Activated naive CD4-positive, alpha-beta T cell treated with anti-CD3 and anti-CD28 coated beads, Interleukin-2, amount 50 U/mL, for 72 hours (primary cell): ENCODE data around the gene LEO1. TPM values are rescaled to one million over a fixed set of nuclear protein-coding genes. Genes with fewer than 3 reads are reported as not detected.
A peak's percentile ranks its signal among the peaks of the same experiment; 100 is the strongest.

ENCODE experiments used
- ATAC-seq, 2 donors: fragments of 150-1000 bp; cut with Tn5 transposase; 2 replicates each; pipeline ENCODE4 v1.10.0; 2021; ENCODE audit warnings: mild to moderate bottlenecking in 2 of 2, moderate library complexity in 2 of 2
- DNase-seq, 2 donors: peaks; one replicate each; pipeline ENCODE4 v3.0.0; 2021 to 2022; ENCODE audit warnings: low spot score in 2 of 2
- H3K27ac Mint-ChIP-seq, 2 donors: one replicate each; pipeline ENCODE4 v1.8.0; 2022; ENCODE audit warnings: mild to moderate bottlenecking in 2 of 2, mixed read lengths in 2 of 2
- H3K36me3 Mint-ChIP-seq, 2 donors: one replicate each; pipeline ENCODE4 v1.8.0; 2022; ENCODE audit warnings: mixed read lengths in 2 of 2
- H3K9me3 Mint-ChIP-seq, 2 donors: one replicate each; pipeline ENCODE4 v1.8.0; 2022; ENCODE audit warnings: mixed read lengths in 2 of 2
- total RNA-seq, 2 donors: library from RNA; stranded (reverse); gene quantifications; one replicate each; pipeline ENCODE4 v1.2.3, GENCODE V29; 2022

LEO1 gene
- total RNA-seq, result 10 to 100 TPM; 15.4 to 31.2 TPM

GRCh38 chr15:51971375-51972133, at the start of gene LEO1:
Gene LEO1 (minus strand): TSS chr15:51971778. CDS start chr15:51971745, 33 bp downstream.
- Mint-ChIP-seq H3K9me3 (peaks cover 4 to 8% of the 10 kb centered on the region in 2 donors), H3K36me3 (peaks cover 18 to 30% of the 10 kb centered on the region in 2 donors), H3K27ac (peak within 1 kb of the TSS; percentile 98 to 100)
- DNase-seq, result peak; percentile 85 to 87
- ATAC-seq, result peak; percentile 85 to 92

GRCh38 chr15:52021128-52021671, 49.6 kb upstream of the LEO1 start:
- ATAC-seq (peak; percentile 42 to 61), DNase-seq (peak in 1 of 2 donors; percentile 53)
- no peaks in the 10 kb centered on the region for H3K9me3 Mint-ChIP-seq
- H3K27ac Mint-ChIP-seq, result peak overlapping the region; percentile 97
- H3K36me3 Mint-ChIP-seq, result peaks cover 11 to 14% of the 10 kb centered on the region in 2 donors

DNA sequence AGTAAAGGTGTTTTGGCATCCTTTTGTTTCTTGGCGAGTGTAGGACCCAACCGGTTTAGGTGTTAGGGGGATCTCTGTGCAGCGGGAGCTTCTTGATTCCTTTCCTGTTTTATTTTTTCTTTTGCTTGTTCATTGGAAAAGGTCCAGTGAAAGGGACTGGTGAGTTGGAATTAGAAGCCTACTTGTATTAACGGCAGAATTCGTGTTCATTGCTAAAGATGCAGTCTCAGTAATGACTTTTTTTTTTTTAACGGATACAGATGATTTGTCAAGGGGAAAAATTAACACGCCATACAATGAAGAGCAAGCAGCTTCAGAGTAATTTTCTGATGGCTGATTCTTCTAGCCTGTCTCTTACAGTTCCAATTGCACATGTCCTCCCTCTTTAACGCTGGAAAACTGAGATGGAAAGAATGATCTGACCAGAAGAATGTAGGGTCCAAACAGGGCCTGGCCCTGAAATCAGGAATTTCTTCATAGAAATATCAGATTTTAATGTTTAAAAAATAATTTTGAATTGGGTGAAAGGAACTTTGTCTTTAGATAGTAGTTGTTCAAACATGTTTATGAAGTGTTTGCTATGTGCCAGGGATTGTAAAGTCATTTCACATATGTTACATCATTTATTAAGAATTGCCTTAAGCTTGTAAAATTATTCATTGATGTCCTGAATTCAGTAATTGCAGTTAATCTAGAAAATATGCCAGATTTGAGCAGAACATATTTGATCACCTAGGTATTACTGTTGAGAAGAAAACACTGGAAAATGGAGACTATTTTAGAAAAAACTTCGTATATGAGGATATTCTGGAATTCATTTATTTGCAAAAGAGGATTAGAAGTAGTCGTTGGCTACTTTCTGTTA, 48.9 kb upstream of the LEO1 start:
- Mint-ChIP-seq H3K9me3 (no peaks in the 10 kb centered on the region), H3K36me3 (peaks cover 11 to 14% of the 10 kb centered on the region in 2 donors), H3K27ac (peak overlapping the region; percentile 97)
- DNase-seq, result no peak
- ATAC-seq, result no peak

DNA sequence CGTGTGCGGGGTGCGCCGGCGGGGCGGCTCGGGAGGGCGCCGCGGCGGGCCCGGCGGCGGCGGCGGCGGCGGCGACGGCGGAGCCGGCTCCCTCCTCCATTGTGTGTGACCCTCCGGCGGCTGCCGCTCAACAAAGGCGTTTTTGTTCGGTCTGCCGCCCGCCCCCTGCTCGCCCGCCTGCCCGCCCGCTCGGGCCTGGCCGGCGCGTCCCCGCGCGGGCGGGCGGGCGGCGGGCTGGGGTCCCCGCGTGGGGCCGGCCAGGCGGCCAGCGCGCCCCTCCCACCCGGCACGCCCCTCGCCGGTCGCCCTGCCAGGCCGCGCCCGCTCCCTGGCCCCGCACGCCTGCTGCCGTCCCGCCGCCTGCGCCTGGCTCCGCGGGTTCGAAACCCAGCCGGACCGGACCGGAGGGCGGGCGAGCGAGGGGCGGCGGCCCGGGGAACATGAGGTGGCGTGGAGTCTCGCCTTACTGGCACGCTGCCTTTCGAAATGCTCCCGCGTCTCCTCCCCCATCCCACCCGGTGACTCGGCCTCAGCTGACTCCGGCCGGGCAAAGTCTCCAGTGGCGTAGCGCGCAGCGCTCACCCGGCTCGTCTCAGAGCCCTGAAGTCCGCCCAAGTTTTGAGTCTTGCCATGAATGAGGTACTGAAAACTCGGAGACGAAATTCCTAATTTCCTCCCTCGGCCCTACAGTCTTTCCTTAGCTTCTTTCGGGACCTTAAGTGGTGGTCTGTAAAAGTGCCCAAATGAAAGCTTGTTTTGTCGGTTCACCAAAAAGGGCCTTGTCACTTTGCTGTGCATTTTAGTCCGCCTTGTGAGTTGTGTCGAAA, 48.0 kb upstream of the LEO1 start:
- ATAC-seq (peak; percentile 67 to 75), DNase-seq (peak; percentile 59 to 78)
- peak overlapping the region; percentile 97 to 98 for H3K27ac Mint-ChIP-seq
- H3K9me3 Mint-ChIP-seq, result no peaks in the 10 kb centered on the region
- peaks cover 11 to 14% of the 10 kb centered on the region in 2 donors for H3K36me3 Mint-ChIP-seq

GRCh38 chr15:52018693-52019393, 47.3 kb upstream of the LEO1 start, which contains the start of gene MAPK6:
Gene MAPK6 (plus strand): TSS chr15:52019219. CDS start chr15:52046461, 27,242 bp downstream.
- Mint-ChIP-seq H3K27ac (peak within 1 kb of the TSS; percentile 97 to 98), H3K36me3 (peaks cover 11 to 14% of the 10 kb centered on the region in 2 donors), H3K9me3 (no peaks in the 10 kb centered on the region)
- peak; percentile 83 for ATAC-seq
- DNase-seq, result peak; percentile 93 to 94

DNA sequence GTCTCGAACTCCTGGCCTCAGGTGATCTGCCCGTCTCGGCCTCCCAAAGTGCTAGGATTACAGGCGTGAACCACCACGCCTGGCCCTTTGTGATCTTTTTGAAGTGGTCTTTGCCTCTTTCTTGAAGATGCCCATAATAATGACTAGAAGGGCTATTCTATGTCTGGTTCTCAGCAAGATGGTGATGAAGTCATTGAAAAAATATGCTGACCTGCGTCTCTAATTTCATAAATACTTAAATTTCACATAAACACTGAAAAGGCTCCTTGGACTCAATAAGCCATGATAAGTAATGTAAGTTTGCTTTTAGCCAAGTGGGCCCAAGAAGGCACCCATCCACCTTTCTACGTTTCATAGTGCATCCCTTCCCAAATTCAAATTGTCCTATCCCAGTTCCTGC, 46.7 kb upstream of the LEO1 start:
- H3K9me3 Mint-ChIP-seq, result no peaks in the 10 kb centered on the region
- peaks cover 10 to 14% of the 10 kb centered on the region in 2 donors for H3K36me3 Mint-ChIP-seq
- H3K27ac Mint-ChIP-seq, result peak overlapping the region in 1 of 2 donors; percentile 97
- no peak for ATAC-seq
- no peak for DNase-seq

- Mint-ChIP-seq H3K9me3 (no peaks in the 10 kb centered on the region), H3K36me3 (peaks cover 7 to 14% of the 10 kb centered on the region in 2 donors), H3K27ac (no peak overlapping the region)
- no peak for DNase-seq
- no peak for ATAC-seq
Observed at GRCh38 chr15:52016316-52016715, 44.7 kb upstream of the LEO1 start.

DNA sequence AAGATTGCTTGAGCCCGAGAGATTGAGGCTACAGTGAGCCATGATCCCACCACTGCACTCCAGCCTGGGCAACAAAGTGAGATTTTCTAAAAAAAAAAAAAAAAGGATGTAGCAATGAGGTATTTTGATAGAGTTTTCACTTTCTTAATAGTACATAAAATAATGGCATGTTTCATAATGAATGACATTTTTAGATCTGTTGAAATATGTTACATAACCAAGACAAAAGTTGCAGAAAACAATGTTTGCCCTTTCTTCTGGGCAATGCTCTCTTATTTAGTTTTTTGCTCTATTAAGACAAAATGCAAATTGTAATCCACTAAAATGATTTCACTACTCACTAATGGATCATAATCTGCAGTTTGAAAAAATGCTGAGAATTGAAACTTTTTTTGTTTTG, 43.0 kb upstream of the LEO1 start:
- ATAC-seq, result no peak
- H3K27ac Mint-ChIP-seq, result no peak overlapping the region
- no peak for DNase-seq
- no peaks in the 10 kb centered on the region for H3K9me3 Mint-ChIP-seq
- peaks cover 0 to 6% of the 10 kb centered on the region in 2 donors for H3K36me3 Mint-ChIP-seq

DNA sequence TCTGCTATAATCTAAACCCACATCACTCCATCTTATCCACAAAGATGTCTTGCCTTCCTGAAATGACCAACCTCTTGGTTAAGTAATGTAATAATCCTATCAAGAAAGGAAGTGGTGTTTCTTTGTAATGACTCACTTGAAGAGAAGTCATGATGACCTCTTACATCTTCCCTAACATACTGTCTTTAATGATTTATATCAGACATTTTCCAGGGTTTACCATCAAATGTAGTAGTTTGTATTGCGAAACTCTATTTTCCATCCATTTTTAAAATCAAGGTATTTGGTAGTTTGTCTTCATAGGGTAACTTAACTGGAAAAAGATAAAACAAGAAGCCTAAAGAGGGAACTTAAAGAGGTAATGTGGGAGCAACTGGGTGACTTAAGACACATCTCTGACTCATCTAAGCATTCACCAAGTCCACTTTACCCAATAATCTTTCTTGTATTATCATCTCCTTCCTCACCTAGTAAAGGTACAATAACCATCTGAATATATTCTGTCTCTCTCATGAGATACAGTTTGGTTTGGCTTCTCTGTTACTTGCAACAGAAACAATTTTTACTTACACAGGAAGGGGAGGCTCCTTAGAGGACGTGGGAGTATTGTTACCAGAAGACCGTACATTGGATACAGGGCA, 41.7 kb upstream of the LEO1 start:
- Mint-ChIP-seq H3K9me3 (no peaks in the 10 kb centered on the region), H3K36me3 (no peaks in the 10 kb centered on the region), H3K27ac (peak overlapping the region in 1 of 2 donors; percentile 44)
- ATAC-seq (peak; percentile 77 to 83), DNase-seq (no peak)

DNA sequence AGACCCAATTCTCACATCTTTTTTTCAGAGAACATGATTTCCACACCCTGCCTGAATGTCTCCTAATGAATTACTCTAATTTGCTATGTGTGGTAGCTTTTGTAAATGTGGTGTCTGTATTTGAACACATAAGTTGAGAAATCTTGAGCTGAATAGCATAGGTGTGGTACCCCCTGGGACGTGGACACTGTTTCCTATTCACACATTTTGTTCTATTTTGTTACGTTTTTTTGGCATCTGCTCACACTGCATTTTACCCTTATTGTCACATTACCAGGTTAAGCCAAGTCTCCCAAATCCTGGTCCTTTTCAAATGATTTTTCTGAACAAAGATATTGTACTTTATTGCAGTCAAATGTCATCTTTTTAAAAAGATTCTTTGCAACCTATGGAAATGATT, 40.6 kb upstream of the LEO1 start:
- no peak for ATAC-seq
- Mint-ChIP-seq H3K27ac (no peak overlapping the region), H3K36me3 (no peaks in the 10 kb centered on the region), H3K9me3 (no peaks in the 10 kb centered on the region)
- no peak for DNase-seq

GRCh38 chr15:52011711-52012144, 40.1 kb upstream of the LEO1 start:
- ATAC-seq, result no peak
- DNase-seq, result no peak
- Mint-ChIP-seq H3K27ac (no peak overlapping the region), H3K9me3 (no peaks in the 10 kb centered on the region), H3K36me3 (no peaks in the 10 kb centered on the region)

DNA sequence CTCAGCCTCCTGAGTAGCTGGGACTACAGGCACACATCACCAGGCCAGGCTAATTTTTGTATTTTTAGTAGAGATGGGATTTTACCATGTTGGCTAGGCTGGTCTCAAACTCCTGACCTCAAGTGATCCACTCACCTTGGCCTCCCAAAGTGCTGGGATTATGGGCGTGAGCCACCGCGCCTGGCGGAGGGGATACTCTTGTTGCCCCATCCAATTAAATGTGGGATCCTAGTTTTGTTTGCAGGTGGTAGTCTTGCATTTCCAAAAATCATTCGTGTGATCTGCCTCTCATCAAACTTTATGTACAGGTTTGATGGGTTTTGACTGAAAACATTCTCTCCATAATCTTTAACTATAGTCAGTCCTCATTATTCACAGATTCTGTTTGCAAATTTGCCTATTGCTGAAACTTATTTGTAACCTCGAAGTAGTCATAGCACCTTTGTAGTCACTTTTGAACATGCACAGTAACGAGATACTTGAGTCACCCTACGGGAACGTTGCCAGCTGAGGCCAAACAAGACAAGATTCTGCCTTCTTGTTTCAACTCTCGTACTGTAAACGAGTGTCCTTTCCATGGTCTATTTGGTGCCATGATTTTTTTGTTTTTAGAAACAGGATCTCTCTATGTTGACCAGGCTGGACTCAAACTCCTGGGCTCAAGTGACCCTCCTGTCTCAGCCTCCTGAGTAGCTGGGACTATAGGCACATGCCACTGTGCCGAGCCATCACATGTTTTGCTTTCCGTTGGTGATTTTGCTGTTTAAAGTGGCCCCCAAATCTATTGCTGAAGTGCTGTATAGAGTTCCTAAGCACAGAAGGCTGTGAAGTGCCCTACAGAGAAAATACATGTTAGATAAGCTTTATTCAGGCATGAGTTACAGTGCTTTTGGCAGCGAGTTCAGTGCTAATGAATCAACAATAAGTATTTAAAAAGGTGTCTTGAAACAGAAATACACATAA, 39.3 kb upstream of the LEO1 start:
- Mint-ChIP-seq H3K36me3 (no peaks in the 10 kb centered on the region), H3K27ac (peak overlapping the region; percentile 3 to 53), H3K9me3 (no peaks in the 10 kb centered on the region)
- ATAC-seq (peak; percentile 32 to 47), DNase-seq (peak in 1 of 2 donors; percentile 71)

- no peaks in the 10 kb centered on the region for H3K9me3 Mint-ChIP-seq
- DNase-seq (no peak), ATAC-seq (no peak)
- H3K27ac Mint-ChIP-seq, result peak overlapping the region in 1 of 2 donors; percentile 17
- no peaks in the 10 kb centered on the region for H3K36me3 Mint-ChIP-seq
Observed at GRCh38 chr15:52008698-52009434, 37.3 kb upstream of the LEO1 start.

GRCh38 chr15:52008359-52008697, 36.8 kb upstream of the LEO1 start:
- ATAC-seq, result no peak
- H3K36me3 Mint-ChIP-seq, result no peaks in the 10 kb centered on the region
- peak overlapping the region in 1 of 2 donors; percentile 17 for H3K27ac Mint-ChIP-seq
- H3K9me3 Mint-ChIP-seq, result no peaks in the 10 kb centered on the region
- DNase-seq, result no peak
